ENCODE results near the gene WDR4.
"Not testable (repeated sequence)": the region's sequence is repeated elsewhere in the genome, so short reads cannot be mapped to it uniquely, and the experiment has no call there.

WDR4 gene

DNA sequence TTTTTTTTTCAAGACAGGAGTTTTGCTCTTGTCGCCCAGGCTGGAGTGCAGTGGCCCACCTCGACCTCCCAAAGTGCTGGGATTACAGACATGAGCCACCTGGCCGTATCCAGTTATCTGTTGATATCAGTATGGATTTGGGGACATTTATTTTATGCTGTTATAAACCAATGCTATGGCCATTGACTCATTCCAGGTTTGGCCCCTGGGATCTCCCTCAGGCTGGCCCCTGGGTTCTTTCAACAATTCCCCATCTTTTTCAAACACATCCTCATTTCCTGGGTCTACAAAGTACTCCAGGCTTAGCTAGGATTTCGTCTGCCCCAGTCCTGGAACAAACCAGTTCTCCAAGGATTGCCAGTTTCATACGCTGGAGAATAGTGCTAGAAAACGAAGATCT, 44.1 kb downstream of the WDR4 start:
- in situ Hi-C loops (cut with HindIII; ENCODE audit: low sequenced_read_pairs), result no loop called here
- TF ChIP-seq, protein P1, sequence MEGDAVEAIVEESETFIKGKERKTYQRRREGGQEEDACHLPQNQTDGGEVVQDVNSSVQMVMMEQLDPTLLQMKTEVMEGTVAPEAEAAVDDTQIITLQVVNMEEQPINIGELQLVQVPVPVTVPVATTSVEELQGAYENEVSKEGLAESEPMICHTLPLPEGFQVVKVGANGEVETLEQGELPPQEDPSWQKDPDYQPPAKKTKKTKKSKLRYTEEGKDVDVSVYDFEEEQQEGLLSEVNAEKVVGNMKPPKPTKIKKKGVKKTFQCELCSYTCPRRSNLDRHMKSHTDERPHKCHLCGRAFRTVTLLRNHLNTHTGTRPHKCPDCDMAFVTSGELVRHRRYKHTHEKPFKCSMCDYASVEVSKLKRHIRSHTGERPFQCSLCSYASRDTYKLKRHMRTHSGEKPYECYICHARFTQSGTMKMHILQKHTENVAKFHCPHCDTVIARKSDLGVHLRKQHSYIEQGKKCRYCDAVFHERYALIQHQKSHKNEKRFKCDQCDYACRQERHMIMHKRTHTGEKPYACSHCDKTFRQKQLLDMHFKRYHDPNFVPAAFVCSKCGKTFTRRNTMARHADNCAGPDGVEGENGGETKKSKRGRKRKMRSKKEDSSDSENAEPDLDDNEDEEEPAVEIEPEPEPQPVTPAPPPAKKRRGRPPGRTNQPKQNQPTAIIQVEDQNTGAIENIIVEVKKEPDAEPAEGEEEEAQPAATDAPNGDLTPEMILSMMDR (IDR thresholded peaks at IDR 0.05; ENCODE audit: low read depth, low read length, missing control alignments), result no peak
- DNase-seq (ENCODE audit: low read depth), result no peak
- no peak overlapping the region for H3K4me3 ChIP-seq (ENCODE audit: low read depth, low read length)

DNA sequence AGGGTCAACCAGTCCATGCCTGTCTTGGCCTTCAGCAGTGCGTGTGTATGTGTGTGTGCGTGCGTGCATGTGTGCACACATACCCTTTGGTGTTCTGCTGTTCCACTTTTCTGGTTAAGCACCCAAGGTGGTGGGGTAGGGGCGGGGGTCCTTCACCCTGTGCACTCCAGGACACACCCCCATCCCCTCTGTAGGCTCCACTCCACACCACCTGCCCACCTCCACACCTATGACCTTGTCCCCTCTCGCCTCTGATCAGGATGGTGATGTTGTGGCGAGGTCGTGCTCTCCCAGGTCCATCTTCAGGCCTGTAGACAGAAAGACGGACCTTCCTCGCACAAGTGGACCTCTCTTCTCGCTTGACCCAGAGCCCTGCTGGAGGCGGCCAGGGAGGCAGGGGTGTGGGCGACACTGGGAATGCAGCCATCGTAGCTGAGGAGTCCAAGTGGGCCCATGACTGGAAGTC, 44.6 kb downstream of the WDR4 start:
- DNase-seq (ENCODE audit: low read depth), result no peak
- in situ Hi-C loops (cut with HindIII; ENCODE audit: low sequenced_read_pairs), result no loop called here
- TF ChIP-seq, protein P1 (IDR thresholded peaks at IDR 0.05; ENCODE audit: low read depth, low read length, missing control alignments), result no peak

DNA sequence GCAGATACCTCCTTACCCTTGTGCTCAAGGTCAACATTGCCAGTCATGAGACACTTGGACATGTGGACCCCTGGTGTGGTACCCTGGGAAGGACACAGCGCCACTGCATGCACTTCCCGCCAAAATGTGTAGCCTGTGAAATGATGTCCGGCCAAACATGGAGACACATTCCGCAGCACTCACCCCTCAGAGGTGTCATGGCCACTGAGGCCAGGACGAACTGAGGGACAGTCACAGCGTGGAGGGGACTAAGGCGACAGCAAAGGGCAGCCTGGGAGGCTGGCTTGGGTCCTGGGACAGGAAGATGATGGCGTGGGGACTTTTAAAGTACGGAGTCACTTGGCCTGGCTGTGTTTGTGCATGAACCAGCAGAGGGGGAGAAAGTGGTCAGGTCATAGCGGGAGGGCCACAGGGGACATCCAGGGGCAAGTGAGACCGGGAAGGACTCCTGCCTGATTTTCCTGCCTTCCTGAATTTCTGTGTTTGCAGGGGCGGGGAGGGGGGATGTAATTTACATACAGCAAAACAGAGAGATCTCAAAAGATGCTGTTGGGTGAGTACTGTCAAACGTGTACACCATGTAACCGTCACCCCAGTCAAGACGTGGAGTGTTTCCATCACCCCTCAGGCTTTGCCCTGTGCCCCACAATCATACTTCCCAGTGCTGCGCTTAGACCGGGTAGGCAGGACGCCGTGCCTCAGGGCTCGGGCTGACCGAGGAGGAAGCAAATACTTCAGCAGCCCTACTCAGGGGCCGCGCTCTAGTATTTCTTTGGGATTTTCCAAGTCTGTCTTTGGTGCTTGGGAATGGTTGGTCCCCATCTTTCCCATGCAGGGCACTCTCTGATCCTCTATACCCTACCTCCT, 45.2 kb downstream of the WDR4 start:
- in situ Hi-C loops (cut with HindIII; ENCODE audit: low sequenced_read_pairs), result no loop called here
- TF ChIP-seq, protein P1 (IDR thresholded peaks at IDR 0.05; ENCODE audit: low read depth, low read length, missing control alignments), result no peak
- no peak for DNase-seq (ENCODE audit: low read depth)
- H3K4me3 ChIP-seq (ENCODE audit: low read depth, low read length), result no peak overlapping the region

More for the DNA sequence above, 44.6 kb downstream of the WDR4 start:
- no peak overlapping the region for H3K4me3 ChIP-seq (ENCODE audit: low read depth, low read length)

DNA sequence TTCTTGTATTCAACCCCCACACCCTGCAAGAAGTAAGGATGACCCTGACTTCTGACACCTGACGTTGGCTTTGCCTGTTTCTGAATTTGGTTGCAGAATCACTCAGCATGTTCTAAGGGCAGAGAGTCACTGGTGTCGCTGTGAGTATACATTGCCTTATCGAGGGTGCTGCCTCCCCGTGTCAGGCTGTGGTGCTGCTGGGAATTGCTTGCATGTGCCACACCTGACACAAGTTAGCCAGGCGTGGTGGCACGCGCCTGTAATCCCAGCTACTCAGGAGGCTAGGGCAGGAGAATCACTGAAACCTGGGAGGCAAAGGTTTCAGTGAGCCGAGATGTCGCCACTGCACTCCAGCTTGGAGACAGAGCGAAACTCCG, 45.9 kb downstream of the WDR4 start:
- in situ Hi-C loops (cut with HindIII; ENCODE audit: low sequenced_read_pairs), result no loop called here
- DNase-seq (ENCODE audit: low read depth), result no peak
- TF ChIP-seq, protein P1 (IDR thresholded peaks at IDR 0.05; ENCODE audit: low read depth, low read length, missing control alignments), result peak; percentile 17
- no peak overlapping the region for H3K4me3 ChIP-seq (ENCODE audit: low read depth, low read length)

DNA sequence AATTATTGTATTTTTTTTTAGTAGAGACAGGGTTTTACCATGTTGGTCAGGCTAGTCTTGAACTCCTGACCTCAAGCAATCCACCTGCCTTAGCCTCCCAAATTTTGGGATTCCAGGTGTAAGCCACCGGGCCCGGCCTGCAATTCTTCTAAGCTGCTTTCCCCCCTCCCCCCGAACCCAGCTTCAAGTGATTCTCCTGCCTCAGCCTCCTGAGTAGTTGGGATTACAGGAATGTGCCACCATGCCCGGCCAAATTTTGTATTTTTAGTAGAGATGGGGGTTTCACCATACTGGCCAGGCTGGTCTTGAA, 47.1 kb downstream of the WDR4 start:
- in situ Hi-C loops (cut with HindIII; ENCODE audit: low sequenced_read_pairs); DNase-seq (ENCODE audit: low read depth); H3K4me3 ChIP-seq (ENCODE audit: low read depth, low read length): not testable (repeated sequence)

DNA sequence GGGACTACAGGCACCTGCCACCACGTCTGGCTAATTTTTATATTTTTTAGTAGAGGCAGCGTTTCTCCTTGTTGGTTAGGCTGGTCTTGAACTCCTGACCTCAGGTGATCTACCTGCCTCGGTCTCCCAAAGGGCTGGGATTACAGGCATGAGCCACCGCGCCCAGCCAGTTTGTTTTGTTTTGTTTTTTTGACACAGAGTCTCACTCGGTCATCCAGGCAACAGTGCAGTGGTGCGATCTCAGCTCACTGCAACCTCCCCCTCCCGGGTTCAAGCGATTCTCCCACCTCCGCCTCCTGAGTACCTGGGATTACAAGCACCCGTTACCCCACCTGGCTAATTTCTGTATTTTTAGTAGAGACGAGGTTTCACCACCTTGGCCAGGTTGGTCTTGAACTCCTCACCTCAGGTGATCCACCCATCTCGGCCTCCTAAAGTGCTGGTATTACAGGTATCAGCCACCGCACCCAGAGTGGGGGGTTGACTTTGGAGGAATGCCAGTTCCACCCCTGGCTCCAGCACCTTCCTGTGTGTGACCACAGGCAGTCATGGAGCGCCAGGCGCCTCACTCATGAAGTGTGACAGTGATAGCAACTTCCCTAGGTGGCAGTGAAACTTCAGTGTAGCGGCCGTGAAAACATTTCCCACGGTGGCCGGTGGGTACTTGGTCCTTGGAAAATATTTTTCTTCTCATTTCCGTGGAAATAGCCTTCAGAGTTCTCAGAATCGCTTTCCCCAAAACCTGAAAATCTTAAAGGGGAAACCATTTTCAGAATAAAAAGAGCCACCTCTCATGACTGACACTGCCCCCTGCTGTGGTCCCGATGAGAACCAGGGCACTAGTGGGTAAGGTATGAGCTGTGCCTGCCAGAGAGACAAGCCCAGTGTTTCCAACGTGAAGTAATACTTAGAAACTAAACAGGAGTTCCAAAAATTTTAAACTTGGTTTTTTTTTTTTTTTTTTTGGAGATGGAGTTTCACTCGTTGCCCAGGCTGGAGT, 48.6 kb downstream of the WDR4 start:
- H3K4me3 ChIP-seq (ENCODE audit: low read depth, low read length), result no peak overlapping the region
- in situ Hi-C loops (cut with HindIII; ENCODE audit: low sequenced_read_pairs), result no loop called here
- TF ChIP-seq, protein P1 (IDR thresholded peaks at IDR 0.05; ENCODE audit: low read depth, low read length, missing control alignments), result no peak
- no peak for DNase-seq (ENCODE audit: low read depth)
